ENCODE measurements around the gene FARP1. TPM values are rescaled to one million over a fixed set of nuclear protein-coding genes. Genes with fewer than 3 reads are reported as not detected.

FARP1 gene
- total and polyA plus RNA-seq, 2 of the 13 experiments (the other 11 are each of a cell fraction or from before 2014, with no cell fraction given) = 70.6 to 126 TPM

DNA sequence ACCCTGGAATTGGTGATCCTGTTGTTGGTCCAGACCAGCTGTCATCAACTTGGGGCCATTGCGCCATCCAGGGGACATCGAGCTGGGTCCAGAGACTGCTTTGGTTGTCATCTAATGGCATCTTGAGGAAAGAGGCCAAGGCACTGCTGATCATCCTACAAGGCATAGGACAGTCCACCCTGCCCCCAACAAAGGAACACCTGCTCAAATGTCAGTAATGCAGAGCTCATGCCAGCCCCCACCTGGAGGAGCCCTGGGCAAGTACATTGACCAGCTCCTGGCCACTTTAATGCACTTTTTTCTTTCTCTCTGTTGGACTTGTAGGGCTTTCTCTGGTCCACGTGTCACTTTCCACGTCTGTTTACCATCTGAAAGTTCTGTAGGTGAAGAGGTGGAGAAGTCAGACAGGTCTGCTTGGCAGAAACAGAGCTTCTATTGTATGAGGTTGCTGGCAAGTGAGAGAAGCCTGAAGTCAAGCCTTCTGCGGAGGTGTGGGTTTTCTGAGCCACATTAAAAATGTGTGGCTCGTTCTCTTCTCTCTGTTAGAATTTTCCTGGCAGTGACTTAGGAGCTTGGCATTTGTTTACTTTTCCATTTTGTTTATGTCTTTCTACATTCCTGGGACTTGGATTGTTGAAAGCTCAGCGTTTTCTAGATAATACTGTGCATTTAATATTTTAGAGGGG lies 158.2 kb downstream of the FARP1 start (continued):
- TF ChIP-seq KMT2B (CRISPR knock-in tag; IDR thresholded peaks at IDR 0.05) = no peak
- no peak for TF ChIP-seq NFATC3 (CRISPR knock-in tag; IDR thresholded peaks at IDR 0.05)
- no peak for TF ChIP-seq TBX3 (IDR thresholded peaks at IDR 0.05; ENCODE audit: borderline replicate concordance)
- TF ChIP-seq MNT (IDR thresholded peaks at IDR 0.05) = peak; percentile 91
- TF ChIP-seq, protein P1, sequence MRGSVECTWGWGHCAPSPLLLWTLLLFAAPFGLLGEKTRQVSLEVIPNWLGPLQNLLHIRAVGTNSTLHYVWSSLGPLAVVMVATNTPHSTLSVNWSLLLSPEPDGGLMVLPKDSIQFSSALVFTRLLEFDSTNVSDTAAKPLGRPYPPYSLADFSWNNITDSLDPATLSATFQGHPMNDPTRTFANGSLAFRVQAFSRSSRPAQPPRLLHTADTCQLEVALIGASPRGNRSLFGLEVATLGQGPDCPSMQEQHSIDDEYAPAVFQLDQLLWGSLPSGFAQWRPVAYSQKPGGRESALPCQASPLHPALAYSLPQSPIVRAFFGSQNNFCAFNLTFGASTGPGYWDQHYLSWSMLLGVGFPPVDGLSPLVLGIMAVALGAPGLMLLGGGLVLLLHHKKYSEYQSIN (CRISPR knock-in tag; IDR thresholded peaks at IDR 0.05; ENCODE audit: borderline replicate concordance) = no peak
- TF ChIP-seq ZNF879 (CRISPR knock-in tag; IDR thresholded peaks at IDR 0.05) = no peak
- TF ChIP-seq ZNF784 (CRISPR knock-in tag; IDR thresholded peaks at IDR 0.05; ENCODE audit: borderline replicate concordance) = no peak
- TF ChIP-seq ZNF207 (IDR thresholded peaks at IDR 0.05; ENCODE audit: borderline replicate concordance) = no peak
- TF ChIP-seq, protein P2, sequence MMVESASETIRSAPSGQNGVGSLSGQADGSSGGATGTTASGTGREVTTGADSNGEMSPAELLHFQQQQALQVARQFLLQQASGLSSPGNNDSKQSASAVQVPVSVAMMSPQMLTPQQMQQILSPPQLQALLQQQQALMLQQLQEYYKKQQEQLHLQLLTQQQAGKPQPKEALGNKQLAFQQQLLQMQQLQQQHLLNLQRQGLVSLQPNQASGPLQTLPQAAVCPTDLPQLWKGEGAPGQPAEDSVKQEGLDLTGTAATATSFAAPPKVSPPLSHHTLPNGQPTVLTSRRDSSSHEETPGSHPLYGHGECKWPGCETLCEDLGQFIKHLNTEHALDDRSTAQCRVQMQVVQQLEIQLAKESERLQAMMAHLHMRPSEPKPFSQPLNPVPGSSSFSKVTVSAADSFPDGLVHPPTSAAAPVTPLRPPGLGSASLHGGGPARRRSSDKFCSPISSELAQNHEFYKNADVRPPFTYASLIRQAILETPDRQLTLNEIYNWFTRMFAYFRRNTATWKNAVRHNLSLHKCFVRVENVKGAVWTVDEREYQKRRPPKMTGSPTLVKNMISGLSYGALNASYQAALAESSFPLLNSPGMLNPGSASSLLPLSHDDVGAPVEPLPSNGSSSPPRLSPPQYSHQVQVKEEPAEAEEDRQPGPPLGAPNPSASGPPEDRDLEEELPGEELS (CRISPR knock-in tag; IDR thresholded peaks at IDR 0.05) = peak; percentile 86
- TF ChIP-seq NFE2L1 (CRISPR knock-in tag; IDR thresholded peaks at IDR 0.05; ENCODE audit: borderline replicate concordance) = no peak
- TF ChIP-seq ATF7-NPFF (CRISPR knock-in tag; IDR thresholded peaks at IDR 0.05; ENCODE audit: low read depth) = no peak
- TF ChIP-seq ZNF543 (CRISPR knock-in tag; IDR thresholded peaks at IDR 0.05) = no peak
- no peak for TF ChIP-seq HOXD1 (CRISPR knock-in tag; IDR thresholded peaks at IDR 0.05)
- no peak for TF ChIP-seq E2F1 (CRISPR knock-in tag; IDR thresholded peaks at IDR 0.05)
- TF ChIP-seq, protein P3, sequence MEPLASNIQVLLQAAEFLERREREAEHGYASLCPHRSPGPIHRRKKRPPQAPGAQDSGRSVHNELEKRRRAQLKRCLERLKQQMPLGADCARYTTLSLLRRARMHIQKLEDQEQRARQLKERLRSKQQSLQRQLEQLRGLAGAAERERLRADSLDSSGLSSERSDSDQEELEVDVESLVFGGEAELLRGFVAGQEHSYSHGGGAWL (CRISPR knock-in tag; IDR thresholded peaks at IDR 0.05) = no peak
- no peak; the same call in 1 of the 2 replicates for TF ChIP-seq CHD4 (IDR thresholded peaks at IDR 0.05; ENCODE audit: borderline replicate concordance, low read length)
- TF ChIP-seq MATR3 (CRISPR knock-in tag; IDR thresholded peaks at IDR 0.05) = no peak
- TF ChIP-seq ZKSCAN8 (CRISPR knock-in tag; IDR thresholded peaks at IDR 0.05; ENCODE audit: borderline replicate concordance) = no peak
- peak; percentile 83 for TF ChIP-seq HNF4A (CRISPR knock-in tag; IDR thresholded peaks at IDR 0.05)
- no peak for TF ChIP-seq JUN (CRISPR knock-in tag; IDR thresholded peaks at IDR 0.05)
- no peak for TF ChIP-seq ZNF232 (CRISPR knock-in tag; IDR thresholded peaks at IDR 0.05; ENCODE audit: borderline replicate concordance)
- no peak for TF ChIP-seq NFRKB (IDR thresholded peaks at IDR 0.05)
- no peak for TF ChIP-seq ZFP1 (CRISPR knock-in tag; IDR thresholded peaks at IDR 0.05)
- peak; percentile 43; the same call in 1 of the 2 replicates for TF ChIP-seq ZNF331 (CRISPR knock-in tag; IDR thresholded peaks at IDR 0.05)
- no peak for TF ChIP-seq NFE2L2 (IDR thresholded peaks at IDR 0.05; ENCODE audit: low read length)

Measured in HepG2 (cell line).